ENCODE measurements around the gene NEURL1. TPM values are rescaled to one million over a fixed set of nuclear protein-coding genes. Genes with fewer than 3 reads are reported as not detected.

NEURL1 gene
- total RNA-seq, 1 donor from 2014 or later, result 2.5 TPM

- H3K4me3 Mint-ChIP-seq (ENCODE audit: unreplicated experiment), result no peak overlapping the region
- peaks cover 10% of the 10 kb centered on the region for H3K4me1 Mint-ChIP-seq (ENCODE audit: unreplicated experiment)
- H3K27me3 Mint-ChIP-seq (ENCODE audit: unreplicated experiment), result peaks cover 15% of the 10 kb centered on the region
- DNase-seq (ENCODE audit: extremely low spot score, unreplicated experiment), result no peak
- H3K27ac Mint-ChIP-seq (ENCODE audit: unreplicated experiment), result no peak overlapping the region
- TF ChIP-seq CTCF (IDR thresholded peaks at IDR 0.05), result no peak
- H3K9me3 Mint-ChIP-seq (ENCODE audit: unreplicated experiment), result no peaks in the 10 kb centered on the region
- no peaks in the 10 kb centered on the region for H3K36me3 Mint-ChIP-seq (ENCODE audit: unreplicated experiment)
These were observed 51.3 kb downstream of the NEURL1 start for GRCh38 chr10:103544657-103545310.

GRCh38 chr10:103545366-103545765, 51.9 kb downstream of the NEURL1 start:
- H3K4me3 Mint-ChIP-seq (ENCODE audit: unreplicated experiment), result no peak overlapping the region
- no peaks in the 10 kb centered on the region for H3K36me3 Mint-ChIP-seq (ENCODE audit: unreplicated experiment)
- H3K9me3 Mint-ChIP-seq (ENCODE audit: unreplicated experiment), result no peaks in the 10 kb centered on the region
- no peak overlapping the region for H3K27ac Mint-ChIP-seq (ENCODE audit: unreplicated experiment)
- peaks cover 16% of the 10 kb centered on the region for H3K27me3 Mint-ChIP-seq (ENCODE audit: unreplicated experiment)
- peaks cover 10% of the 10 kb centered on the region for H3K4me1 Mint-ChIP-seq (ENCODE audit: unreplicated experiment)
- DNase-seq (ENCODE audit: extremely low spot score, unreplicated experiment), result no peak
- TF ChIP-seq CTCF (IDR thresholded peaks at IDR 0.05), result no peak

- no peak overlapping the region for H3K27ac Mint-ChIP-seq (ENCODE audit: unreplicated experiment)
These were observed 52.3 kb downstream of the NEURL1 start for GRCh38 chr10:103545771-103546281.

GRCh38 chr10:103546401-103546800, 52.9 kb downstream of the NEURL1 start:
- Mint-ChIP-seq H3K27ac (ENCODE audit: unreplicated experiment) (no peak overlapping the region), H3K36me3 (ENCODE audit: unreplicated experiment) (no peaks in the 10 kb centered on the region), H3K9me3 (ENCODE audit: unreplicated experiment) (no peaks in the 10 kb centered on the region), H3K4me1 (ENCODE audit: unreplicated experiment) (peaks cover 10% of the 10 kb centered on the region), H3K27me3 (ENCODE audit: unreplicated experiment) (peaks cover 8% of the 10 kb centered on the region), H3K4me3 (ENCODE audit: unreplicated experiment) (no peak overlapping the region)
- no peak for TF ChIP-seq CTCF (IDR thresholded peaks at IDR 0.05)
- DNase-seq (ENCODE audit: extremely low spot score, unreplicated experiment), result no peak

More at GRCh38 chr10:103545771-103546281, 52.3 kb downstream of the NEURL1 start:
- H3K4me1 Mint-ChIP-seq (ENCODE audit: unreplicated experiment), result peaks cover 10% of the 10 kb centered on the region
- DNase-seq (ENCODE audit: extremely low spot score, unreplicated experiment), result no peak
- peaks cover 12% of the 10 kb centered on the region for H3K27me3 Mint-ChIP-seq (ENCODE audit: unreplicated experiment)
- H3K9me3 Mint-ChIP-seq (ENCODE audit: unreplicated experiment), result no peaks in the 10 kb centered on the region
- TF ChIP-seq CTCF (IDR thresholded peaks at IDR 0.05), result no peak
- H3K36me3 Mint-ChIP-seq (ENCODE audit: unreplicated experiment), result no peaks in the 10 kb centered on the region
- no peak overlapping the region for H3K4me3 Mint-ChIP-seq (ENCODE audit: unreplicated experiment)

- DNase-seq (ENCODE audit: extremely low spot score, unreplicated experiment), result no peak
- peaks cover 9% of the 10 kb centered on the region for H3K4me1 Mint-ChIP-seq (ENCODE audit: unreplicated experiment)
- peaks cover 12% of the 10 kb centered on the region for H3K27me3 Mint-ChIP-seq (ENCODE audit: unreplicated experiment)
- no peak for TF ChIP-seq CTCF (IDR thresholded peaks at IDR 0.05)
- H3K4me3 Mint-ChIP-seq (ENCODE audit: unreplicated experiment), result no peak overlapping the region
- no peak overlapping the region for H3K27ac Mint-ChIP-seq (ENCODE audit: unreplicated experiment)
- H3K36me3 Mint-ChIP-seq (ENCODE audit: unreplicated experiment), result no peaks in the 10 kb centered on the region
- H3K9me3 Mint-ChIP-seq (ENCODE audit: unreplicated experiment), result no peaks in the 10 kb centered on the region
These were observed 54.0 kb downstream of the NEURL1 start for GRCh38 chr10:103547391-103547946.

Measured in osteocyte (in vitro differentiated cells).